ENCODE data around the gene KNCN.

Gene KNCN

GRCh38 chr1:46543382-46543760 is 8.1 kb downstream of the KNCN start:
- H3K4me3 Mint-ChIP-seq = no peak overlapping the region
- H3K27ac Mint-ChIP-seq = no peak overlapping the region
- H3K9me3 Mint-ChIP-seq (ENCODE audit: low read depth) = no peaks in the 10 kb centered on the region
- peaks cover 3% of the 10 kb centered on the region for H3K4me1 Mint-ChIP-seq (ENCODE audit: low read depth)
- peaks cover 3% of the 10 kb centered on the region for H3K36me3 Mint-ChIP-seq
- H3K27me3 Mint-ChIP-seq = peaks cover 40% of the 10 kb centered on the region

GRCh38 chr1:46539972-46540371 is 11.5 kb downstream of the KNCN start:
- H3K4me1 Mint-ChIP-seq (ENCODE audit: low read depth) = peaks cover 3% of the 10 kb centered on the region
- H3K27me3 Mint-ChIP-seq = peaks cover 25% of the 10 kb centered on the region

GRCh38 chr1:46538147-46538546 is 13.3 kb downstream of the KNCN start:
- H3K27ac Mint-ChIP-seq = no peak overlapping the region
- H3K4me1 Mint-ChIP-seq (ENCODE audit: low read depth) = peaks cover 4% of the 10 kb centered on the region
- H3K27me3 Mint-ChIP-seq = peaks cover 16% of the 10 kb centered on the region
- H3K36me3 Mint-ChIP-seq = no peaks in the 10 kb centered on the region
- H3K9me3 Mint-ChIP-seq (ENCODE audit: low read depth) = no peaks in the 10 kb centered on the region
- no peak overlapping the region for H3K4me3 Mint-ChIP-seq

More at GRCh38 chr1:46539972-46540371, 11.5 kb downstream of the KNCN start:
- no peak overlapping the region for H3K4me3 Mint-ChIP-seq
- H3K9me3 Mint-ChIP-seq (ENCODE audit: low read depth) = no peaks in the 10 kb centered on the region
- H3K27ac Mint-ChIP-seq = no peak overlapping the region
- H3K36me3 Mint-ChIP-seq = no peaks in the 10 kb centered on the region

GRCh38 chr1:46537651-46538050 is 13.8 kb downstream of the KNCN start:
- Mint-ChIP-seq H3K27ac (no peak overlapping the region), H3K27me3 (peaks cover 13% of the 10 kb centered on the region), H3K36me3 (no peaks in the 10 kb centered on the region), H3K4me3 (no peak overlapping the region), H3K4me1 (ENCODE audit: low read depth) (peaks cover 4% of the 10 kb centered on the region), H3K9me3 (ENCODE audit: low read depth) (no peaks in the 10 kb centered on the region)

GRCh38 chr1:46536527-46536926 is 14.9 kb downstream of the KNCN start:
- Mint-ChIP-seq H3K36me3 (no peaks in the 10 kb centered on the region), H3K4me1 (ENCODE audit: low read depth) (peaks cover 4% of the 10 kb centered on the region), H3K27me3 (peaks cover 9% of the 10 kb centered on the region), H3K9me3 (ENCODE audit: low read depth) (no peaks in the 10 kb centered on the region), H3K4me3 (no peak overlapping the region), H3K27ac (no peak overlapping the region)

- H3K9me3 Mint-ChIP-seq (ENCODE audit: low read depth) = no peaks in the 10 kb centered on the region
- peaks cover 4% of the 10 kb centered on the region for H3K4me1 Mint-ChIP-seq (ENCODE audit: low read depth)
- H3K27me3 Mint-ChIP-seq = peaks cover 6% of the 10 kb centered on the region
- H3K36me3 Mint-ChIP-seq = no peaks in the 10 kb centered on the region
- H3K4me3 Mint-ChIP-seq = no peak overlapping the region
- H3K27ac Mint-ChIP-seq = no peak overlapping the region
Measured at GRCh38 chr1:46535063-46535462, 16.4 kb downstream of the KNCN start.

- H3K4me3 Mint-ChIP-seq = peak overlapping the region; percentile 90
- H3K27me3 Mint-ChIP-seq = peaks cover 13% of the 10 kb centered on the region
- H3K9me3 Mint-ChIP-seq (ENCODE audit: low read depth) = no peaks in the 10 kb centered on the region
- no peak overlapping the region for H3K27ac Mint-ChIP-seq
- peaks cover 4% of the 10 kb centered on the region for H3K4me1 Mint-ChIP-seq (ENCODE audit: low read depth)
- H3K36me3 Mint-ChIP-seq = no peaks in the 10 kb centered on the region
Measured at GRCh38 chr1:46533179-46533864, 18.1 kb downstream of the KNCN start.

GRCh38 chr1:46532498-46533178 is 18.8 kb downstream of the KNCN start:
- Mint-ChIP-seq H3K4me1 (ENCODE audit: low read depth) (peaks cover 4% of the 10 kb centered on the region), H3K9me3 (ENCODE audit: low read depth) (no peaks in the 10 kb centered on the region), H3K4me3 (peak overlapping the region; percentile 38), H3K36me3 (no peaks in the 10 kb centered on the region), H3K27ac (no peak overlapping the region), H3K27me3 (peaks cover 18% of the 10 kb centered on the region)

GRCh38 chr1:46532095-46532494 is 19.4 kb downstream of the KNCN start:
- Mint-ChIP-seq H3K4me1 (ENCODE audit: low read depth) (peaks cover 4% of the 10 kb centered on the region), H3K9me3 (ENCODE audit: low read depth) (no peaks in the 10 kb centered on the region), H3K36me3 (no peaks in the 10 kb centered on the region), H3K27ac (no peak overlapping the region), H3K4me3 (peak overlapping the region; percentile 38), H3K27me3 (peaks cover 21% of the 10 kb centered on the region)

- no peaks in the 10 kb centered on the region for H3K9me3 Mint-ChIP-seq (ENCODE audit: low read depth)
- no peak overlapping the region for H3K27ac Mint-ChIP-seq
- H3K4me3 Mint-ChIP-seq = no peak overlapping the region
- peaks cover 4% of the 10 kb centered on the region for H3K4me1 Mint-ChIP-seq (ENCODE audit: low read depth)
- H3K36me3 Mint-ChIP-seq = no peaks in the 10 kb centered on the region
- H3K27me3 Mint-ChIP-seq = peaks cover 23% of the 10 kb centered on the region
Measured at GRCh38 chr1:46530791-46531409, 20.5 kb downstream of the KNCN start.

- peaks cover 27% of the 10 kb centered on the region for H3K27me3 Mint-ChIP-seq
- no peaks in the 10 kb centered on the region for H3K9me3 Mint-ChIP-seq (ENCODE audit: low read depth)
Measured at GRCh38 chr1:46530311-46530710, 21.1 kb downstream of the KNCN start.

GRCh38 chr1:46529031-46529630 is 22.3 kb downstream of the KNCN start:
- Mint-ChIP-seq H3K27me3 (peaks cover 29% of the 10 kb centered on the region), H3K4me1 (ENCODE audit: low read depth) (peaks cover 4% of the 10 kb centered on the region), H3K9me3 (ENCODE audit: low read depth) (no peaks in the 10 kb centered on the region), H3K27ac (no peak overlapping the region), H3K4me3 (no peak overlapping the region), H3K36me3 (no peaks in the 10 kb centered on the region)

More at GRCh38 chr1:46530311-46530710, 21.1 kb downstream of the KNCN start:
- no peaks in the 10 kb centered on the region for H3K36me3 Mint-ChIP-seq
- H3K4me1 Mint-ChIP-seq (ENCODE audit: low read depth) = peaks cover 4% of the 10 kb centered on the region
- H3K4me3 Mint-ChIP-seq = no peak overlapping the region
- H3K27ac Mint-ChIP-seq = no peak overlapping the region

- no peaks in the 10 kb centered on the region for H3K9me3 Mint-ChIP-seq (ENCODE audit: low read depth)
- H3K4me3 Mint-ChIP-seq = no peak overlapping the region
- no peaks in the 10 kb centered on the region for H3K4me1 Mint-ChIP-seq (ENCODE audit: low read depth)
- H3K27ac Mint-ChIP-seq = no peak overlapping the region
- H3K27me3 Mint-ChIP-seq = peaks cover 29% of the 10 kb centered on the region
- H3K36me3 Mint-ChIP-seq = no peaks in the 10 kb centered on the region
Measured at GRCh38 chr1:46528297-46528955, 23.0 kb downstream of the KNCN start.

- Mint-ChIP-seq H3K27ac (no peak overlapping the region), H3K36me3 (no peaks in the 10 kb centered on the region), H3K9me3 (ENCODE audit: low read depth) (no peaks in the 10 kb centered on the region), H3K27me3 (peaks cover 29% of the 10 kb centered on the region), H3K4me1 (ENCODE audit: low read depth) (no peaks in the 10 kb centered on the region), H3K4me3 (no peak overlapping the region)
Measured at GRCh38 chr1:46527474-46528296, 23.8 kb downstream of the KNCN start.
